AG04449 (cell line): ENCODE results near the gene PTPRJ.

Source experiments
- CTCF ChIA-PET: fragments of 350-600 bp; formaldehyde crosslinking; extraction: SDS; loops from one replicate; lab custom pipeline; 2021; ENCODE audit warnings: antibody characterized with exemption; lab: Yijun Ruan, JAX
- POLR2A ChIA-PET: fragments of 400-600, 350-600 bp; formaldehyde crosslinking; extraction: SDS; loops from one replicate; lab custom pipeline; 2020; ENCODE audit warnings: antibody characterized with exemption, inconsistent platforms; lab: Yijun Ruan, JAX
- DNase-seq: peaks from one replicate; pipeline ENCODE4 v3.0.0-alpha.2; 2010; ENCODE audit warnings: low read depth, low spot score
- H3K4me3 ChIP-seq: 2 replicates; pipeline ENCODE4 v1.5.1; 2011; ENCODE audit warnings: low read depth, mild to moderate bottlenecking, control low read depth, low read length
- TF ChIP-seq, protein P1 (sequence below): IDR thresholded peaks from one replicate; pipeline ENCODE4 v1.5.1; 2011; ENCODE audit warnings: mild to moderate bottlenecking, moderate library complexity, low read length, control low read depth, inconsistent platforms; ENCODE audit not compliant: insufficient read depth; ENCODE audit errors: missing control alignments

PTPRJ gene

DNA sequence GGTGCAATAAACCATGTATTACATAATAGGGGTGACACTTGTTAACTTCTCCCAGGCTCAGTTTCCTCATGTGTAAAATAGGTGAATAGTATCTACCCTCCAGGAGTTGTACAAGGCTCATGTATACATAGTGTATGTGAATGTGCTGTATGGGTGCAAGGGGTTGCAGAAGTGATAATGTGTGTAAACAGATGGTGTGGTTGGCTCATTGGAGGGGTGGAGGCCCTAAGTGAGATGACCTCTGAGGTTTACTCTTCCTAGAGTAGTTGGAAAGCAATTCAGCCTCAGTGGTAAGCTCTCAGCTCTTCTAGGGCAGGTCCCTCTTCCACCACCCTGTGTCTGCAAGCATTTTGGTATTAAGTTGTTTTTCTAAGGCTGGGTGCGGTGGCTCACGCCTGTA is 102.4 kb downstream of the PTPRJ start:
- no peak overlapping the region for H3K4me3 ChIP-seq
- CTCF ChIA-PET = interaction anchor here (0.6 to 1.9 kb wide), 2 partner anchors 19 to 149 kb away, joined by 3 to 5 read pairs; no protein-coding TSS in a partner anchor
- no peak for DNase-seq

DNA sequence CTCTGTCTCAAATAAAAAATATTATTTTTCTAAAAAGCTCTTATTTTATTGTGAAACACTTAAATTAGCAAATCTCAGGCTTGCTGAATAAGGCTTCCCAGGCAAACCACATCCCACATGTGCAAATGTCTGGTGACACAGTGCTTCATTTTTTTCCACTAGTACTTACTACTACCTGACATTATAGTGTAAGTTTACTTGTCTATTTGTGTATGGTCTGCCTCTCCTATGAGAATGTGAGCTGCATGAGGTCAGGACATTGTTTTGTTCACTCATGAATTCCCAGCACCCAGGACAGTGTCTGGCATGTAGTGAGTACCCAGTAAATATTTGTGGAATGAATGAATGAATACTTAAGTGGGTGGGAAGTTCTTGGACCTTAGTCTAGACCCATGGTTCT is 103.1 kb downstream of the PTPRJ start:
- CTCF ChIA-PET = interaction anchor here (0.6 to 1.2 kb wide), 2 partner anchors 149 kb away, joined by 3 read pairs; no protein-coding TSS in a partner anchor
- no peak overlapping the region for H3K4me3 ChIP-seq
- TF ChIP-seq, protein P1, sequence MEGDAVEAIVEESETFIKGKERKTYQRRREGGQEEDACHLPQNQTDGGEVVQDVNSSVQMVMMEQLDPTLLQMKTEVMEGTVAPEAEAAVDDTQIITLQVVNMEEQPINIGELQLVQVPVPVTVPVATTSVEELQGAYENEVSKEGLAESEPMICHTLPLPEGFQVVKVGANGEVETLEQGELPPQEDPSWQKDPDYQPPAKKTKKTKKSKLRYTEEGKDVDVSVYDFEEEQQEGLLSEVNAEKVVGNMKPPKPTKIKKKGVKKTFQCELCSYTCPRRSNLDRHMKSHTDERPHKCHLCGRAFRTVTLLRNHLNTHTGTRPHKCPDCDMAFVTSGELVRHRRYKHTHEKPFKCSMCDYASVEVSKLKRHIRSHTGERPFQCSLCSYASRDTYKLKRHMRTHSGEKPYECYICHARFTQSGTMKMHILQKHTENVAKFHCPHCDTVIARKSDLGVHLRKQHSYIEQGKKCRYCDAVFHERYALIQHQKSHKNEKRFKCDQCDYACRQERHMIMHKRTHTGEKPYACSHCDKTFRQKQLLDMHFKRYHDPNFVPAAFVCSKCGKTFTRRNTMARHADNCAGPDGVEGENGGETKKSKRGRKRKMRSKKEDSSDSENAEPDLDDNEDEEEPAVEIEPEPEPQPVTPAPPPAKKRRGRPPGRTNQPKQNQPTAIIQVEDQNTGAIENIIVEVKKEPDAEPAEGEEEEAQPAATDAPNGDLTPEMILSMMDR = no peak
- DNase-seq = no peak
- POLR2A ChIA-PET = no interaction called here

More for the DNA sequence above, 102.4 kb downstream of the PTPRJ start:
- POLR2A ChIA-PET = no interaction called here
- TF ChIP-seq, protein P1 = no peak

DNA sequence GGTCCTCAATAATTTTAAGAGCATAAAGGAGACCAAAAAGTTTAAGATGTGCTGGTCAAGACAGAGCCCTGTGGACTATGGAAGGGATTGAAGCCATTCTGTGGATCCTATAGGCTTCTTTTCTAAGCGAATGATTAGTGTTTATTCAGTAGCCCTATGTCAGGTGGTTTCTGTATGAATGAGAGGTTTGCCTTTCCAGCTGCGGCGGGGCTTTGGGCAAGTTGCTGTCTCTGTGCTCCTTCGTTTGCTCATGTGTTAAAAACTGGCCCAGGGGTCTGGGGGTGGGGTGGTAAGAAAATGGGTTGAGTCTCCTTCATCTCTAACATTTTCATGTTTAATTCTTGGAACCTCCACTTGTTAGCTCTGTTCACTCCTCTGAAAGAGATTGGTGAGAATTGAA is 105.3 kb downstream of the PTPRJ start:
- no peak for DNase-seq
- TF ChIP-seq, protein P1 = no peak
- CTCF ChIA-PET = interaction anchor here (1.2 to 4.3 kb wide), 3 partner anchors 22 to 151 kb away, joined by 3 to 15 read pairs (median 4); no protein-coding TSS in a partner anchor
- POLR2A ChIA-PET = no interaction called here
- no peak overlapping the region for H3K4me3 ChIP-seq

DNA sequence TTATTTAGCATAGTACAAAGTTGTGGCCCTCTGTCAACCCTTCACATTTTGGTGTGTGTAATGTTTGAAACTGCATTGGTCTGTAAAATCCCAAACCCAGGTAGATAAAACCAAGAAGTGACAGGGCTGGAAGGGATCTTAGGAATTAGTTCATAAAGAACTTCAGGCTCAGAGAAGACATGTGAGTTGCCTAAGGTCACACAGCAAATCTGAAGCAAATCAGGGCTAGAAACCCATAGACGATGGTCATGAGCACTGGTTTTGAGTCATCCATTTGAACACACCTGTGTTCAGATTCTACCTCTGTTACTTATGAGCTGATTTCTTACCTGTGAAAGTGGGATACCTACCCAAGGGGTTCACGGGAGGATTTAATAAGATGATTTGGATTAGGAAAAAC is 107.1 kb downstream of the PTPRJ start:
- ChIA-PET POLR2A (no interaction called here), CTCF (interaction anchor here (4.3 kb wide), 1 partner anchor 153 kb away, joined by 15 read pairs; no protein-coding TSS in a partner anchor)
- DNase-seq = no peak
- TF ChIP-seq, protein P1 = no peak
- no peak overlapping the region for H3K4me3 ChIP-seq

DNA sequence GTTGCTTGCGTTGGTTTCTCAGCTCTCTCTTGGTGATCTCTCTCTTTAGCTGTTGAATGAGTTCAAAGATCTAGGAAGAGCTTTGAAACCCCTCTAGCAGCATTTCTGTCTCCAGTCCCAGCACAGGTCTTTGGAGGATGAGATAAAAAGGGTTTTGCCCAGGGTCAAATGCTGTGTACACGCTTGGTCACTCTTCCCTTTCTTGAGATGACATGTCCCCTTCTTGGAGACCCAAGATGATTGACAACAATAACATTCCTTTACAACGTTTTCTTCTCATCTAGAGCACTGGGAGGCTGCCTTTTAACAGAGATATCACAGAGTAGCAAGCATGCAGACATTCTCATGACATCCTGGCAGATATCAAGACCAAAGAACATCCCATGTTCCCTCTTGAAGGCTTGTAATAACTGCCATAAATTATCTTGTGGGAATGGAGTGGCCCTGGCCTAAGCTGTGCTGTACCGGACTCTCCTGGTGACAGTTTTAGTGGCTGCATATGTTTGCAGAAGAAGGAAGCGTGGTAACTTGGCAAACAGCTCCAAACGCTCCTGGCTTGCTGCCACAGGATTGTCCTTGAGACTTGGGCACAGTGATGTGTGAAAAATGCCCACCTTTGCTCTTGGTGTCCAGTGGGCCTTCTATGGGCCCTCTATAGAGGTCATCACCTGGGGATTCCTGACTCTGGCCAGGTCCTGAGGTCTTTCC is 107.8 kb downstream of the PTPRJ start:
- CTCF ChIA-PET = interaction anchor here (0.7 to 4.3 kb wide), 6 partner anchors 12 to 153 kb away, joined by 3 to 15 read pairs (median 4); no protein-coding TSS in a partner anchor
- POLR2A ChIA-PET = interaction anchor here (1.6 kb wide), 1 partner anchor 25 kb away, joined by 4 read pairs; no protein-coding TSS in a partner anchor
- TF ChIP-seq, protein P1 = no peak
- DNase-seq = no peak
- H3K4me3 ChIP-seq = no peak overlapping the region

DNA sequence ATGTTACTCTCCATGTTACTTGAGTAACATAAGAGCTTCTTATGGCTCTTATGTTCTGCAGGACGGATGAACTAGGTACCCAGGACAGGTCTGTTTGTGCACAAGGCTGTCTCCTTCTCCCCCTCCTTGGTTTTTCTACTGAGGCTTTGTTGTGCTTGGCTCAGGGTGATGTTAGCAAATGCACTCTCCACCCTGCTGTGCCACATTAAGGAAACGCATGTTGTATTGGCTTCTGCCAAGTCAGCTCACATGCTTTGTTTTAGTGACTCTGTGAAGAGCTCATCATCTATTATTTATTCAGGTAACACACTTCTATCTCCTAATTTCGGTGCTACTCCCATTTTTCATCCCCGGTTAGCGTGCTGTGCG is 108.3 kb downstream of the PTPRJ start:
- TF ChIP-seq, protein P1 = no peak
- POLR2A ChIA-PET = interaction anchor here (1.6 kb wide), 1 partner anchor 25 kb away, joined by 4 read pairs; no protein-coding TSS in a partner anchor
- DNase-seq = no peak
- CTCF ChIA-PET = interaction anchor here (0.7 to 4.3 kb wide), 6 partner anchors 13 to 154 kb away, joined by 3 to 15 read pairs (median 4); no protein-coding TSS in a partner anchor
- no peak overlapping the region for H3K4me3 ChIP-seq
